Stimulated activated effector memory CD8-positive, alpha-beta T cell treated with anti-CD3 and anti-CD28 coated beads, Interleukin-12 subunit alpha, Interleukin-12 subunit beta, amount 100 ng/mL, for 72 hours (primary cell): ENCODE measurements around the gene FRMPD1.

Experiments
- ATAC-seq: fragments of 150-1000 bp; cut with Tn5 transposase; 2 replicates; pipeline ENCODE4 v1.10.0; 2021
- DNase-seq, 2 donors: peaks; one replicate each; pipeline ENCODE4 v3.0.0; 2021 to 2022; ENCODE audit warnings: low spot score in 2 of 2
- H3K27ac Mint-ChIP-seq: one replicate; pipeline ENCODE4 v1.8.0; 2022; ENCODE audit warnings: mild to moderate bottlenecking, mixed read lengths
- H3K36me3 Mint-ChIP-seq: one replicate; pipeline ENCODE4 v1.8.0; 2022; ENCODE audit warnings: mild to moderate bottlenecking, mixed read lengths
- H3K4me1 Mint-ChIP-seq: one replicate; pipeline ENCODE4 v1.8.0; 2022; ENCODE audit warnings: mixed read lengths
- H3K4me3 Mint-ChIP-seq: one replicate; pipeline ENCODE4 v1.8.0; 2022; ENCODE audit warnings: mild to moderate bottlenecking, mixed read lengths
- H3K9me3 Mint-ChIP-seq: one replicate; pipeline ENCODE4 v1.8.0; 2022; ENCODE audit warnings: mixed read lengths

The FRMPD1 gene

DNA sequence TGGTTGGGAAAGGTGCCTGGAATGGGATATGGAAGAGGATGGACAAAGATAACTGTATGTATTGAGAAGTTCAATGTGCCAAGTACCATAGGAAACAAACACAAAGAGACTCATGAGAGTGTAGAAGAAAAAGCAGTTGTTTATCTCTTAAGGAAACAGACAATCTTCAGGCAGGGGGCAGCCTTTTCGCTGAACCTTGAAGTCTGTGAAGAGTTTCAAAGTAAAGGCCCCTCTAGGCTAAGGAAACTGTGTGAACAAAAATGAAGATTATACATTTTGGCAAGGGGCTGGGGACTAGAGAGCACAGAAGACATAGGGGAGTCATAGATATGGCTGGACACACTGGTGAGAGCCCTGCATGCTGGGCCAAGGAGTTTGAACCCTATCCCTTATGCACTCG, 27.5 kb upstream of the FRMPD1 start:
- H3K4me1 Mint-ChIP-seq: no peaks in the 10 kb centered on the region
- no peaks in the 10 kb centered on the region for H3K9me3 Mint-ChIP-seq
- DNase-seq: no peak
- no peak overlapping the region for H3K4me3 Mint-ChIP-seq
- no peak overlapping the region for H3K27ac Mint-ChIP-seq
- ATAC-seq: no peak
- no peaks in the 10 kb centered on the region for H3K36me3 Mint-ChIP-seq

DNA sequence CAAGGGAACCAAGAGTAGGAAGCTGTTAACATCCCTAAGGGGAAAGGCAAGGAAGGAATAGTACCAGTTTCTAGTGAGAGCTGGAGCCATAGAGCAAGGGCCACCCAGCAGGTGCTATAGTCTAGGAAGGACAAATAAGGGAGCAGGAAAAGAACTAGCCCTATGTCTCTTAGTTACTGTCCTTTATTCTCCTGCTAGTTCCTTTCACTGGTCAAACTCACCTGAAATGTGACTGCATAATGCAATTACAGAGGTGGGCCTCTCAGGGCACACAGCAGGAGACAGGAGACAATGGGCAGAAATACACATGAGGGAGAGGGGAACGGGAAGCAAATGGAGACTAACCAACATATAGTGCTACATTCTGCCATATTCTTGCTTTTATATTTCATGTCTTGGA, 26.7 kb upstream of the FRMPD1 start:
- H3K4me3 Mint-ChIP-seq: no peak overlapping the region
- no peaks in the 10 kb centered on the region for H3K4me1 Mint-ChIP-seq
- no peaks in the 10 kb centered on the region for H3K9me3 Mint-ChIP-seq
- H3K27ac Mint-ChIP-seq: no peak overlapping the region
- no peak for ATAC-seq
- no peaks in the 10 kb centered on the region for H3K36me3 Mint-ChIP-seq
- no peak for DNase-seq

DNA sequence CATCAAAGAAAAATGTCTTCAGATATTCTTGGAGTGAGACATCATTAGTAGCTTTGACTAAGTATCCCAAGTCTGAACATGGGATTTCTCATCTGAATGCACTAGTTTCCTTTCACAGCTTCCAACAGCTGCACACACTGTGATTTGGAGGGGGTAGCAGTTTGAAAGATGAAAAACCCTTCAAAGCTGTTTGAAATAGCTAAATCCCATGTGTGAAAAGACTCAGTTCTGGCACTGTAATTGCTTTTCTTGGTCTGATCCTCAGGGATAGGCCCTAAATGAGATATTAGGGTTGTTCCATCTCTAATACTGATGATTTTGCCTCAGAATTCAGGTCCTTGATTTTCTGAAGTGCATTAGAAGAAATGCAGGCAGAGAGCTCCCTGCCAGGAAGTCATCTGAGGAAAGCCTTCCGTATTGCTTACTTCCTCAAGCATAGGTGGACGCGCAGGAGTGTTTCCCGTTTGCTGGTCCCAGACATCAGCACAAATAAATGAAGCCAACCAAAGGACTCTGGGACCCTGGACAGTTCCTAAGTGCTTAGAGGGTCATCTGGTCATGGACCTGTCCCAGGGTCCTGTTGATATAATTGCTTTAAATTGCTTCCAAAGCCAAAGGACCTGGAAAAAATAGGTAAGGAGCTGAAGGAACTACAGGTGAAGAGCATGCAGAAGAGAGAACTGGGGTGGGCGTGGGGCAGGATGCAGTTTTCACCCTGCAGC, 25.6 kb upstream of the FRMPD1 start:
- H3K4me1 Mint-ChIP-seq: no peaks in the 10 kb centered on the region
- H3K4me3 Mint-ChIP-seq: no peak overlapping the region
- ATAC-seq: no peak
- H3K36me3 Mint-ChIP-seq: no peaks in the 10 kb centered on the region
- DNase-seq: no peak
- no peak overlapping the region for H3K27ac Mint-ChIP-seq
- no peaks in the 10 kb centered on the region for H3K9me3 Mint-ChIP-seq

DNA sequence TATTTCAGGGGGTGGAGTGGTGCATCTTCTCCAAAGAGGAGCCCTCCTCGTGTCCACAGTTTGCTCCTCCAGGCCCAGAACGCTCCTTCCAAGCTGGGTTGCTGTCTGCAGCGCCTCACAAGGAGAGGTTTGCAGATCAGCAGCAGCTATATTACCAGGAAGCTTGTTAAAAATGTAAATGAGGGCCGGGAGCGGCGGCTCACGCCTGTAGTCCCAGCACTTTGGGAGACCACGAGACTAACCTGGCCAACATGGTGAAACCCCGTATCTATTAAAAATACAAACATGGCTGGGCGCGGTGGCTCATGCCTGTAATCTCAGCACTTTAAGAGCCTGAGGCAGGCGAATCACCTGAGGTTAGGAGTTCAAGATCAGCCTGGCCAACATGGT, 25.0 kb upstream of the FRMPD1 start:
- no peak for ATAC-seq

DNA sequence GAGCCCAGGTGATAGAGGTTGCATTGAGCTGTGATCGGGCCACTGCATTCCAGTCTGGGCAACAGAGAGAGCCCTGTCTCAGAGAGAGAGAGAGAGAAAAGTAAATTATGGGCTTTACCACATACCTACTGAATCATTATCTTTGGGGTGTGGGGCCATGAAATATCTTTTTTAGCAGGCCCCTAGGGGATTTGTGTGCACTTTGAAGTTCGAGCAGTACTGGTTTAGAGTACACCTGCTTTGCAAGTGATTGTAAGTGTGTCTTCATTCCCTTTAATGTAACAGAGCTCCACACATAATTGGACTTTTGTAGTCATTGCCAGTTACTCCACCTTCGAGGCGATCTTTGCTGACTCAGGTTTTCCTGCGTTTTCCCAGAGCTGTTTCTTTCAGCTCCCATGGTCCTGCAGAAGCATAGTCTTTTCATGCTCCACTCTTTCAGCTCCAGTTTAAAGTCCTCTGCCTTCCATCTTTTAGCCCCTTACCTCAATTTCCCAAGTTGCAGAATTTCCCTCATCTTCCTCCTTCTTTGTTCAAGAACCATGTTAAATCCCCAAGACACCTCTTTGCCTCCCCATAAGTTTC, 24.0 kb upstream of the FRMPD1 start:
- Mint-ChIP-seq H3K9me3 (no peaks in the 10 kb centered on the region), H3K36me3 (no peaks in the 10 kb centered on the region), H3K27ac (no peak overlapping the region), H3K4me3 (no peak overlapping the region), H3K4me1 (no peaks in the 10 kb centered on the region)
- DNase-seq (no peak), ATAC-seq (no peak)

More for the DNA sequence above, 25.0 kb upstream of the FRMPD1 start:
- no peak for DNase-seq
- Mint-ChIP-seq H3K4me1 (no peaks in the 10 kb centered on the region), H3K9me3 (no peaks in the 10 kb centered on the region), H3K27ac (no peak overlapping the region), H3K4me3 (no peak overlapping the region), H3K36me3 (no peaks in the 10 kb centered on the region)

DNA sequence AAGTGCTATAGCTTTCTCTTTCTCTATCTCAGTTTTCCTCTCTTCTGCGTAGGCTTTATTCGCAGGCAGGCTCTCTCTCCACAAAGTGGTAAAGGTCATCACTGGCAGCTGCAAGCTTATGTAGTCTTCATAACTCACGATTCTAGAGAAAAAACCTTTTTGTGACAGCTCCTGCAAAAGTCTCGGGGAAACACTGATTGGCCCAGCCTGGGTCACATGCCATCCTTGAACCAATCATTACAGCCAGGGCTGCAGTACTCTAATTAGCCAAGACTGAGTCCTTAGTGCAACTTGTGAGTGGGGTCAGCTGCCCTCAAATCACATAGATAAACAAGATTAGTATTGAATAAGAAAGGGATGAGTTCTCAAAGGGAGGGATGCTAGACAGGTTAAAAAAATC, 18.3 kb upstream of the FRMPD1 start:
- Mint-ChIP-seq H3K9me3 (no peaks in the 10 kb centered on the region), H3K4me3 (no peak overlapping the region), H3K4me1 (no peaks in the 10 kb centered on the region), H3K36me3 (no peaks in the 10 kb centered on the region), H3K27ac (no peak overlapping the region)
- ATAC-seq (no peak), DNase-seq (no peak)

DNA sequence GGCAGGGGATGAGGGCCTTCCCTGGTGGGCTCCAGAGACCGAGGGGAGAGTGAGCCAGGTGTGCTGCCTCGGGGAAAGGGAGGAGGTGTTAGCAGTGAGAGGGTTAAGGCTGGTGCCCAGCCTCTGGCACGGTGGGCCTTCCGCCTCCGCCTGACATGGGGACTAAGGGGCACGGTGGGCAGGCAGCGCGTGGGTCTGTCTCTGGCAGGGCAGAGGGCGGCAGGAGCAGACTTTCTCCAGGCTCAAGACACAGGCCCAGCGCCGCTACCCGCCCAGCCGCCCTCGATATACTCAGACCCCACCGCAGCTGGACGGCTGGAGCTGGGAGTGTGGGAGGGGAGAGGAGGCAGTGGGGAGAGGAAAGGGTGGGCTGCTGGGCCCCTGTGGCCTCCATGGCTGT, 14.9 kb upstream of the FRMPD1 start:
- H3K27ac Mint-ChIP-seq: no peak overlapping the region

DNA sequence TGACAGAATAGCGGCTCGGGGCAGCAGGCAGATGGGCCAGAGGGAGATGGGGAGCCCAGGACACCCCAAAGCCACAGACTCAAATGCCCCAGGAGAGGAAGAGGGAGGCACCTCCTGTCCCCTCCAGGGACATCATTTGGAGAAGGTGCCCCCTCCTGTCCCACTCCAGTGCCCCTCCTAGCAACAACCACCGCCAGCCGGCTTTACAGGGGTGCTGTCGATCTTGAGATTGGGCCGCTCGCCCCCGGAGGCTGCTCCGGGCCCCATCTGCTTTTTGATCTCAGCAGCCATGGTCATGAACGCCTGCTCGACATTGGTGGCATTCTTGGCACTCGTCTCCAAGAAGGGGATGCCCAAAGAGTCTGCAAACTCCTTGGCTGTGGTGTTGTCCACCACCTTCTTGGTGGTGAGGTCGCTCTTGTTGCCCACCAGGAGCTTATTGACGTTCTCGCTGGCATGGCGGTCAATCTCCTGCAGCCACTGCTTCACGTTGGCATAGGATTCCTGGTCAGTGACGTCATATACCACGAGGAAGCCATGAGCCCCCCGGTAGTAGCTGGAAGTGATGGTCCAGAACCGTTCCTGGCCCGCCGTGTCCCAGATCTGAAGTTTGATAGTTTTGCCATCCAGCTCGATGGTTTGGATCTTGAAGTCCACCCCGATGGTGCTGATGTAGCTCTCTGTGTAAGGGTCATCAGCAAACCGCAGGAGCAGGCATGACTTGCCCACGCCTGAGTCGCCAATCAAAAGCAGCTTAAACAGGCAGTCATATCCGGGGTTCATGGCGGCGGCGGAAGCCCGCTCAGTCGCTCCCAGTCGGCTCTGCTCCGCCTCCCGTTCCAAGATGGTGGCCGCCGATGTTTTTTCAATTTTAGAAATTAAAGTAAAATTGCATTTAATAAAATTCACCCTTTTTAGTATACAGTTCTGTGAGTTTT, 14.0 kb upstream of the FRMPD1 start:
- no peak for ATAC-seq
- DNase-seq: no peak
- Mint-ChIP-seq H3K36me3 (no peaks in the 10 kb centered on the region), H3K4me1 (no peaks in the 10 kb centered on the region), H3K4me3 (no peak overlapping the region), H3K27ac (no peak overlapping the region), H3K9me3 (no peaks in the 10 kb centered on the region)

More for the DNA sequence above, 14.9 kb upstream of the FRMPD1 start:
- H3K9me3 Mint-ChIP-seq: no peaks in the 10 kb centered on the region
- H3K4me3 Mint-ChIP-seq: no peak overlapping the region
- no peaks in the 10 kb centered on the region for H3K36me3 Mint-ChIP-seq
- DNase-seq: no peak
- ATAC-seq: no peak
- no peaks in the 10 kb centered on the region for H3K4me1 Mint-ChIP-seq

DNA sequence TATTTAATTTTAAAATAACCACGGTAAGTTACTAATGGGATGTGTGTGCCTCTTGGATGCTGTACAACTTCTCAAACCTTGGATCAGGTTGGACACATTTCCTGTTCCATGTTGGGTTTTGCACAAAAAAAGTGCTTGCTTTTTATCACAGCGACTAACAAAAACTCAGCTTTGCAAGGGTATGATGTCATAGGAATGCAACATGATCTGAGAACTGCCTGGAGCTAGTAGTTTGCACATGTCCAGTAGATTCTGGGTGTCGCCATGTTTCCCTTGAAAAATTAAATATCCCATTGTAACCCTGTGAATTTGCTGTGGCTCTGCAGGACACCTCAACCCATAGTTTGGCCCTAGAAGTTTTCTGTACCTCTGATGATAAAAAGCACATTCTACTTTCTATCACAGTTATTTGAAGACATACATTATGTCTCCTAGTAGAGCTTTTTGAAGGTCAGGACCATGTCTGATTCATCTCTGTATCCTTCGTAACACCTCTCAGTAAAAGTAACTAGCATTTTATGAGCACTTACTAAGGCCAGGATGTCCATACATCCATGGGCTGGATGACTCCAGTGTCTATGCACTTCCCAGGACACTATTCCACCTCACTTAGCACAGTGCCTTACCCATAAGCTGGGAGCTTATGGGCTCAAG, 11.5 kb upstream of the FRMPD1 start:
- Mint-ChIP-seq H3K4me3 (no peak overlapping the region), H3K27ac (no peak overlapping the region), H3K9me3 (no peaks in the 10 kb centered on the region), H3K4me1 (no peaks in the 10 kb centered on the region), H3K36me3 (no peaks in the 10 kb centered on the region)
- DNase-seq (no peak), ATAC-seq (no peak)

DNA sequence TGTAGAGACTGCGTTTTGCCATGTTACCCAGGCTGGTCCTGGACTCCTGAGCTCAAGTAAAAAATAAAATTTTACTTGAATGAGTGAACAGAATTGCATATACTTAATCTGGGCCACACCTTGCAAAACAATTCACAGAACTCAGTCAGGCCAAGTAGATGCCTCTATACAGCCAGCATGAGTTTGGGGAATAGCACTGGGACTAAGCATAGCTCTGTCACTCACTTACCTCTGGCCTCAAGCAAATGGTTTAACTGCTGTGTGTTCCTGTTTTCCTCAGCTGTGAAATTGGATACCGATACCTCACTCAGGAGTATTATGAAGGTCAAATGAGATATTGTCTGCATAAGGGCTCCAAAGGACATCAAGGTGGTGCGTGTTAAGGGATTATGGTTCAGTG, 10.9 kb upstream of the FRMPD1 start:
- Mint-ChIP-seq H3K36me3 (no peaks in the 10 kb centered on the region), H3K9me3 (no peaks in the 10 kb centered on the region), H3K27ac (no peak overlapping the region), H3K4me1 (no peaks in the 10 kb centered on the region), H3K4me3 (no peak overlapping the region)
- no peak for DNase-seq
- ATAC-seq: no peak

DNA sequence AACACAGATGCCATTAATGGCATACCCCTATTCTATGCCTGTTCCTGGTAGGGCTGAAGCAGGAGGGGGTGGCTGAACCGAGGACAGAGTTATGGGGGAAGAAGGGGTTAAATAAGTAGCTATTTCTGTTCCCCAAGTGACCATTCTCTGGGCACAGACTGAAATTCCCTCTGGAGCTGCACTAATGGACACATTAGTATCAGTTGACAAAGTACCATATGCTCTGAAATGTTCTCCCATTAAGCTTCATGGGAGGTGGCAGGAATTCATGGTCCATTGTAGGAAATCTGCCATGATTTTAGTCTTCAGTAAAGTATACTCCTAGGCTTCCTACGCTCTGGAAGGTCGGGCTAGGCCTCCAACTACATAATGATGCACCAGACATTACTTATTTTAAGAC, 10.5 kb upstream of the FRMPD1 start:
- no peaks in the 10 kb centered on the region for H3K4me1 Mint-ChIP-seq
- no peak for ATAC-seq
- no peak overlapping the region for H3K4me3 Mint-ChIP-seq
- no peak for DNase-seq
- no peaks in the 10 kb centered on the region for H3K9me3 Mint-ChIP-seq
- no peaks in the 10 kb centered on the region for H3K36me3 Mint-ChIP-seq
- H3K27ac Mint-ChIP-seq: no peak overlapping the region

DNA sequence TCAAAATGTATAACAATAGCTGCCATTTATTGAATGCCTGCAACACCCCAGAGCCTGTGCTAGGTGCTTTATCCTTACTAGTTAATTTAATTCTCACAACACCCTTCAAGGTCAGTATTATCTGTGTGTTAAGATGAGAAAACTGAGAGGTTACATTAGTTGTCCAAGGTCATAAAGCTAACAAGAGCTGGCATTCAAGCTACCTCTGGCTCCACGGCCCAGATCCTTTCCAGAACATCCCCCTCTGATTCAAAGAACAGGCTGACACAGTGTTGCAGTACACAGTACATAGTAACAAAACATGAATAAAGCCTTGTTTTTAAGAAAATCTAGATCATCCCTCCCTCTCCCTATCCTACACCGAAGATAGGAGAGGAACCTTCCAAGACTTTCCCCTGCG, 9.4 kb upstream of the FRMPD1 start:
- Mint-ChIP-seq H3K4me3 (no peak overlapping the region), H3K36me3 (no peaks in the 10 kb centered on the region), H3K4me1 (no peaks in the 10 kb centered on the region), H3K27ac (no peak overlapping the region), H3K9me3 (no peaks in the 10 kb centered on the region)
- no peak for DNase-seq
- no peak for ATAC-seq

DNA sequence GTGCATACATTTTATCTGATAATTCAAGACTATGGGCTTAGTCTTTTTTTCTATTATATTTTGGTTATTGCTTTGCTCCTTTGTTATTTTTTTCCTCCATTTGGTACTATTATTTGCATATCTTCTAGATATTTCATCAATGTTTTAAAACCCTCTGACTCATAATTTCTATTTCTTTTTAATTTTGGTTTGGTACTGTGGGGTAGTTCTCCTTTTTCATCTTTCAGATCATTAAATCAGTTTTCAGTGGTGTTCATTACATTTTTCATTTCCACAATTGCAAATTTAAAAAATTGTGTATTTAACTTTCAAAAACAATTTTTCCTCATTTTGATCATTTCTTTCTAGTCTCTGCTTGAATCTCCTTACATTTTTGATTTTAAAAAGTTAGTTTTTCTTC, 7.5 kb upstream of the FRMPD1 start:
- ATAC-seq: no peak
- Mint-ChIP-seq H3K9me3 (no peaks in the 10 kb centered on the region), H3K4me1 (no peaks in the 10 kb centered on the region), H3K36me3 (no peaks in the 10 kb centered on the region), H3K4me3 (no peak overlapping the region), H3K27ac (no peak overlapping the region)
- no peak for DNase-seq

DNA sequence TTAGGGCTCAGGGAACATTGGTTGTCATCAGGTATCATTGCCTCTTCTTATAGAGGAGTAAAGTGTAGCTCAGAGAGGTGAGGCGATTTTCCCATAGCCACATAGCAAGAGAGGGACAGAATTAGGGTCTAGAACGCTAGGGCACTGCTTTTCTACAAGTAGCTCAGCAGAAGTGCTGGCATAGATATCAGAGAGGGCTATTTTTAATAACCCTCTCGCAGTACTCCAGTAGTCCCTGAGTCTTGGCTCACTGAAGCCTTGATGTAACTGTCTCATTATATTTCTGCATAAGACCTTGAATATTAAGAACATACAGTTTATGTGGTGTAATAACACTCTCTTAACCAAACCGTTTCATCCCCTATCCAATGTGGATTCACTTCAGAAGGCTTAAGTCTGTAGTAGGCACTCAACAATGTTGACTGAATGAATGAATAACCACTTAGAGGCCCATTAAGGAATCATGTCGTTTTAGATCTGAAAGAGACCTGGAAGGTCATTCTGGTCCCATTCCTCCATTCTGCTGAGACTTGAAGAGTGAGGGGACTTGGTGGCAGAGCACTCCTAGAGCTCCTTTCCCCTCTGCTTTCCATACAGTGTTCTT, 4.7 kb upstream of the FRMPD1 start:
- H3K9me3 Mint-ChIP-seq: no peaks in the 10 kb centered on the region
- peaks cover 6% of the 10 kb centered on the region for H3K4me1 Mint-ChIP-seq
- no peak overlapping the region for H3K4me3 Mint-ChIP-seq
- no peak for DNase-seq
- no peaks in the 10 kb centered on the region for H3K36me3 Mint-ChIP-seq
- no peak overlapping the region for H3K27ac Mint-ChIP-seq
- ATAC-seq: no peak

DNA sequence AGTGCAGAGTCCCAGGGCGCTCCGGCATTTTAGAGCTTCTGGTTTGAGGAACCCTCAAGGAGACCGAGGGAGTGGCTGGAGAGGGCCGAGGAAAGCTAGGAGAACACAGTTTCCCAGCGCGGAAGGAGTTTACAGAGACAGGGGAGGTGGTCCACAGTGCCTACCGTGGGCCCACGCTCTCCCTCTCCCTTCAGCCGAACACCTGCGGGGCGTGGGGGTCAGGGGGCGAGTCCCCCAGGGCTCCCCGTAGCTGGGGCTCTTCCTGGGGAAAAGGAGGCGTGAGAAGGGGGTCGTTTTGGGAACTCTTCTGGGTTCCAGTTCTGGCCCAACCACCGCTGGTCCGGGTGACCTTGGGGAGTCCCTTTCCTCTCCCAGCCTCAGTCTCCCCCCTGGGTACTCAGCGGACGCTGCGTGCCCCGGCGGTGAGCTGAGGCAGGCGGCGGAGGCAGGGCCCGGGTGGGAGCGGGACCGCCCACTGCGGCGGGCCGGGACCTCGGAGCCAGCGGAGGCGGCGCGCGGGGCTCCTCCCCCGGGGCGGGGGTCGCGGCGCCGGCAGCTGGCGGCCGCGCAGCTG, 368 bp upstream of the FRMPD1 start:
- H3K4me3 Mint-ChIP-seq: peak overlapping the region; percentile 67
- no peak for ATAC-seq
- H3K4me1 Mint-ChIP-seq: peaks cover 11% of the 10 kb centered on the region
- no peaks in the 10 kb centered on the region for H3K9me3 Mint-ChIP-seq
- H3K36me3 Mint-ChIP-seq: no peaks in the 10 kb centered on the region
- no peak overlapping the region for H3K27ac Mint-ChIP-seq
- DNase-seq: no peak
